ENCODE results near the gene DRG2.

DRG2 gene

DNA sequence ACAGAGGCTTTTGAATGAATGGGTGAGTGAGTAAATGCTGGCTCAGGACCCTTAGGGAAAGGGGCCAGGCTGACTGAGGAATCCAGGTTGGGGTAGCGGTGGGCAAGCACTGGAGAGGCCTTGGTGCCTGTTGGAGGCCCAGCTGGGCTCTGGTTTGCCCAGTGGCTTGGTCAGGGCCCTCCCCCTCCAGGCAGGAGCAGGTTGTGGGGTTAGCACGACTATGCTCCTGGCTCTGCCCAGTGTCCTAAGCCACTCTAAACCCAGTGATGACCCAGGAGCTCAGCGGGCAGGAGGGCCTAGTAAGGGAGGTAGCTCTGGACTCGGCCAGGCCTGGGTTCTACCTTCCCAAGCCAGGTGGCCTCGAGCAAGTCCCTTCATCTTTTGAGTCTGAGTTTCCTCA is 28.3 kb downstream of the DRG2 start:
- no peaks in the 10 kb centered on the region for H3K9me3 ChIP-seq
- no peaks in the 10 kb centered on the region for H3K4me1 ChIP-seq
- H3K4me3 ChIP-seq (ENCODE audit: low read depth, low read length), result no peak overlapping the region
- TF ChIP-seq, protein P1, sequence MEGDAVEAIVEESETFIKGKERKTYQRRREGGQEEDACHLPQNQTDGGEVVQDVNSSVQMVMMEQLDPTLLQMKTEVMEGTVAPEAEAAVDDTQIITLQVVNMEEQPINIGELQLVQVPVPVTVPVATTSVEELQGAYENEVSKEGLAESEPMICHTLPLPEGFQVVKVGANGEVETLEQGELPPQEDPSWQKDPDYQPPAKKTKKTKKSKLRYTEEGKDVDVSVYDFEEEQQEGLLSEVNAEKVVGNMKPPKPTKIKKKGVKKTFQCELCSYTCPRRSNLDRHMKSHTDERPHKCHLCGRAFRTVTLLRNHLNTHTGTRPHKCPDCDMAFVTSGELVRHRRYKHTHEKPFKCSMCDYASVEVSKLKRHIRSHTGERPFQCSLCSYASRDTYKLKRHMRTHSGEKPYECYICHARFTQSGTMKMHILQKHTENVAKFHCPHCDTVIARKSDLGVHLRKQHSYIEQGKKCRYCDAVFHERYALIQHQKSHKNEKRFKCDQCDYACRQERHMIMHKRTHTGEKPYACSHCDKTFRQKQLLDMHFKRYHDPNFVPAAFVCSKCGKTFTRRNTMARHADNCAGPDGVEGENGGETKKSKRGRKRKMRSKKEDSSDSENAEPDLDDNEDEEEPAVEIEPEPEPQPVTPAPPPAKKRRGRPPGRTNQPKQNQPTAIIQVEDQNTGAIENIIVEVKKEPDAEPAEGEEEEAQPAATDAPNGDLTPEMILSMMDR (IDR thresholded peaks at IDR 0.05; ENCODE audit: low read depth, low read length), result no peak
- DNase-seq, result no peak
- no peaks in the 10 kb centered on the region for H3K36me3 ChIP-seq
- H3K27me3 ChIP-seq, result no peaks in the 10 kb centered on the region

DNA sequence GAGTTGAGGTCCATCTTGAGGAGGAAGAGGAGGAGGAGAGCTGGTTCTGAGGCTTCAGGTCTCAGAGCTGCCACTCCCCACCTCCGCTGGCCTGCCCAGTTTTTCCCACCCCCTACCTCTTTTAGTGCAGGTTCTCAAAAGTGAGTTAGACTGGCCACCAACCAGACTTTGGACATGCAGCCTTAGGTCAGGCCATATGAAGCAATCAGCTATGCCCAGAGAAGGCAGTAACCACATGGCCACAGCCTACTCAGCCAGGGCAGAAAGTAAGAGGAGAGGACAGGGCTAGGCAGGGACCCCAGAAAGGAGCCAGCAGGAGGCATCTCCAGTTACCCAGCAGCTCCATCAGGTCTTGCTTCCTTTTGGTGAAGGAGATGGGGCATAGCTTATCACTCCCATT is 29.8 kb downstream of the DRG2 start:
- Histone ChIP-seq H3K4me3 (ENCODE audit: low read depth, low read length) (no peak overlapping the region), H3K4me1 (no peaks in the 10 kb centered on the region), H3K9me3 (no peaks in the 10 kb centered on the region), H3K36me3 (no peaks in the 10 kb centered on the region), H3K27me3 (no peaks in the 10 kb centered on the region)
- TF ChIP-seq, protein P1 (IDR thresholded peaks at IDR 0.05; ENCODE audit: low read depth, low read length), result no peak
- DNase-seq, result no peak

DNA sequence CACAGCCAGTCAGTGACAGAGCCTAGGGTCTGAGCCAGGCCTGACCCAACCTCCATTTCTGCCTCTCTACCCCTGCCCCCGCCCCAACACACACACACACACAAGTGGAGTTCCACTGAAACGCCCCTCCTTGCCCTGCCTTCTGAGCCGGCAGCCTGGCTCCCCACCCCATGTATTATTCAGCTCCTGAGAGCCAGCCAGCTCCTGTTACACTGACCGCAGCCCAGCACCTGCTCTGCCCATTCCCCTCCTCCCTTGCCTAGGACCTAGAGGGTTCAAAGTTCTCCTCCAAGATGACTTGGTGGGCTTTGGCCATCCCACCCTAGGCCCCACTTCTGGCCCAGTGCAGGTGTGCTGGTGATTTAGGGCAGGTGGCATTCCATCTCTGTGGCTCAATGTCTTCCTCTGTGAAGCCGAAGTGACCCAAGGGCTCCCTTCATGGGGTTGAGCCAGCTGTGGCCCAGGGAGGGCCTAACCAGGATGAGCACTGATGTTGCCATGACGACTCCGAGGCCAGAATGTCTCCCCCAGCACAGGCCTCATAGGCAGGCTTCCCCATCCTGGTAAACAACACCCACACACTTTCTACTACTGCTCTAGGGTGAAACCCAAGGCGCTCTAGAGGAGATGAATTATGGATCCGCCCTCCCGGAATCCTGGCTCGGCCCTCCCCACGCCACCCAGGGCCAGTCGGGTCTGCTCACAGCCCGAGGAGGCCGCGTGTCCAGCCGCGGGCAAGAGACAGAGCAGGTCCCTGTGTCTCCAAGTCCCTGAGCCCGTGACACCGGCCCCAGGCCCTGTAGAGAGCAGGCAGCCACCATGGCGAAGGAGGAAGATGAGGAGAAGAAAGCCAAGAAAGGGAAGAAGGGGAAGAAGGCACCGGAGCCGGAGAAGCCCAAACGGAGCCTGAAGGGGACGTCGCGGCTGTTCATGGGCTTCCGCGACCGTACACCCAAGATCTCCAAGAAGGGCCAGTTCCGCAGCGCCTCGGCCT is 30.5 kb downstream of the DRG2 start:
- no peak for DNase-seq
- H3K4me3 ChIP-seq (ENCODE audit: low read depth, low read length), result no peak overlapping the region
- no peaks in the 10 kb centered on the region for H3K36me3 ChIP-seq
- H3K27me3 ChIP-seq, result no peaks in the 10 kb centered on the region
- TF ChIP-seq, protein P1 (IDR thresholded peaks at IDR 0.05; ENCODE audit: low read depth, low read length), result no peak
- no peaks in the 10 kb centered on the region for H3K9me3 ChIP-seq
- no peaks in the 10 kb centered on the region for H3K4me1 ChIP-seq

DNA sequence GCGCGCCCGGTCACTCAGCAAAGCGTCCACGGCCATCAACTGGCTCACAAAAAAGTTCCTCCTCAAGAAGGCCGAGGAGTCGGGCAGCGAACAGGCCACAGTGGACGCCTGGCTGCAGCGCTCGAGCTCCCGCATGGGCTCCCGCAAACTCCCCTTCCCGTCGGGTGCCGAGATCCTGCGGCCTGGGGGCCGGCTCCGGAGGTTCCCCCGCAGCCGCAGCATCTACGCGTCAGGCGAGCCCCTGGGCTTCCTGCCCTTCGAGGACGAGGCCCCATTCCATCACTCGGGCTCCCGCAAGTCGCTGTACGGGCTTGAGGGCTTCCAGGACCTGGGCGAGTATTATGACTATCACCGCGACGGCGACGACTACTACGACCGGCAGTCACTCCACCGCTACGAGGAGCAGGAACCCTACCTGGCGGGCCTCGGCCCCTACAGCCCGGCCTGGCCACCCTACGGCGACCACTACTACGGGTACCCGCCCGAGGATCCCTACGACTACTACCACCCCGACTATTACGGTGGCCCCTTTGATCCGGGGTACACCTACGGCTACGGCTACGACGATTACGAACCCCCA is 31.5 kb downstream of the DRG2 start:
- TF ChIP-seq, protein P1 (IDR thresholded peaks at IDR 0.05; ENCODE audit: low read depth, low read length), result no peak

DNA sequence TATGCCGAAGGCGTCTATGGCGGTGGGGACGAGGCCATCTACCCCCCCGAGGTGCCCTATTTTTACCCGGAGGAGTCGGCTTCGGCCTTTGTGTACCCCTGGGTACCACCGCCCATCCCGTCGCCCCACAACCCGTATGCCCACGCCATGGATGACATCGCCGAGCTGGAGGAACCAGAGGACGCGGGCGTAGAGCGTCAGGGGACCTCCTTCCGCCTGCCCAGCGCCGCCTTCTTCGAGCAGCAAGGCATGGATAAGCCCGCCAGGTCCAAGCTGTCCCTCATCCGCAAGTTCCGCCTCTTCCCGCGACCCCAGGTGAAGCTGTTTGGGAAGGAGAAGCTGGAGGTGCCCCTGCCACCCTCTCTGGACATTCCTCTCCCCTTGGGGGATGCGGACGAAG is 32.2 kb downstream of the DRG2 start:
- Histone ChIP-seq H3K4me3 (ENCODE audit: low read depth, low read length) (no peak overlapping the region), H3K4me1 (no peaks in the 10 kb centered on the region), H3K27me3 (no peaks in the 10 kb centered on the region), H3K9me3 (no peaks in the 10 kb centered on the region), H3K36me3 (no peaks in the 10 kb centered on the region)
- TF ChIP-seq, protein P1 (IDR thresholded peaks at IDR 0.05; ENCODE audit: low read depth, low read length), result no peak
- no peak for DNase-seq

More for the DNA sequence above, 31.5 kb downstream of the DRG2 start:
- no peaks in the 10 kb centered on the region for H3K36me3 ChIP-seq
- H3K27me3 ChIP-seq, result no peaks in the 10 kb centered on the region
- H3K4me1 ChIP-seq, result no peaks in the 10 kb centered on the region
- H3K4me3 ChIP-seq (ENCODE audit: low read depth, low read length), result no peak overlapping the region
- H3K9me3 ChIP-seq, result no peaks in the 10 kb centered on the region
- DNase-seq, result no peak

All from BE2C (cell line).